ENCODE measurements around the gene CBFA2T2.
"Not testable (repeated sequence)": the region's sequence is repeated elsewhere in the genome, so short reads cannot be mapped to it uniquely, and the experiment has no call there.

CBFA2T2 gene

GRCh38 chr20:33482581-33482980 is 7.3 kb upstream of the CBFA2T2 start:
- no peak for TF ChIP-seq CTCF (IDR thresholded peaks at IDR 0.05)
- Histone ChIP-seq H2AFZ (peak overlapping the region; percentile 15), H3K36me3 (ENCODE audit: control insufficient read depth, insufficient read depth, low read length) (no peaks in the 10 kb centered on the region), H3K27me3 (ENCODE audit: control insufficient read depth, insufficient read depth, low read length) (no peaks in the 10 kb centered on the region), H3K9ac (no peak overlapping the region), H3K4me2 (ENCODE audit: low read length) (no peak overlapping the region), H3K4me1 (no peaks in the 10 kb centered on the region), H3K27ac (no peak overlapping the region), H3K79me2 (no peaks in the 10 kb centered on the region), H3K4me3 (ENCODE audit: low read depth, low read length) (no peak overlapping the region), H3K9me3 (ENCODE audit: control insufficient read depth, low read length) (no peaks in the 10 kb centered on the region)

- H3K79me2 ChIP-seq; H3K27me3 ChIP-seq (ENCODE audit: control insufficient read depth, insufficient read depth, low read length); H3K4me1 ChIP-seq; H3K27ac ChIP-seq; H3K9me3 ChIP-seq (ENCODE audit: control insufficient read depth, low read length); H3K4me3 ChIP-seq (ENCODE audit: low read depth, low read length); H3K36me3 ChIP-seq (ENCODE audit: control insufficient read depth, insufficient read depth, low read length); H3K4me2 ChIP-seq (ENCODE audit: low read length); H3K9ac ChIP-seq: not testable (repeated sequence)
- H2AFZ ChIP-seq, result peak overlapping the region; percentile 15
Observed at GRCh38 chr20:33483186-33483585, 6.7 kb upstream of the CBFA2T2 start.

GRCh38 chr20:33488201-33488600 is 1.7 kb upstream of the CBFA2T2 start:
- no peak overlapping the region for H2AFZ ChIP-seq

GRCh38 chr20:33488661-33489494 is 1.0 kb upstream of the CBFA2T2 start:
- not testable (repeated sequence) for H3K9me3 ChIP-seq (ENCODE audit: control insufficient read depth, low read length); H3K4me3 ChIP-seq (ENCODE audit: low read depth, low read length); H3K36me3 ChIP-seq (ENCODE audit: control insufficient read depth, insufficient read depth, low read length); H3K27me3 ChIP-seq (ENCODE audit: control insufficient read depth, insufficient read depth, low read length); H3K9ac ChIP-seq; H3K4me1 ChIP-seq
- Histone ChIP-seq H3K79me2 (peaks cover 26% of the 10 kb centered on the region), H3K4me2 (ENCODE audit: low read length) (peak overlapping the region; percentile 99), H2AFZ (peak overlapping the region; percentile 98), H3K27ac (peak overlapping the region; percentile 94)

More at GRCh38 chr20:33488201-33488600, 1.7 kb upstream of the CBFA2T2 start:
- Histone ChIP-seq H3K27me3 (ENCODE audit: control insufficient read depth, insufficient read depth, low read length) (no peaks in the 10 kb centered on the region), H3K79me2 (peaks cover 20% of the 10 kb centered on the region), H3K27ac (no peak overlapping the region), H3K4me3 (ENCODE audit: low read depth, low read length) (no peak overlapping the region), H3K9ac (no peak overlapping the region), H3K9me3 (ENCODE audit: control insufficient read depth, low read length) (no peaks in the 10 kb centered on the region), H3K4me2 (ENCODE audit: low read length) (no peak overlapping the region), H3K36me3 (ENCODE audit: control insufficient read depth, insufficient read depth, low read length) (no peaks in the 10 kb centered on the region), H3K4me1 (peaks cover 4% of the 10 kb centered on the region)
- no peak for TF ChIP-seq CTCF (IDR thresholded peaks at IDR 0.05)

GRCh38 chr20:33489495-33490022 is 337 bp upstream of the CBFA2T2 start:
- Histone ChIP-seq H3K4me3 (ENCODE audit: low read depth, low read length) (peak overlapping the region; percentile 63), H3K9ac (peak overlapping the region; percentile 57), H3K27me3 (ENCODE audit: control insufficient read depth, insufficient read depth, low read length) (no peaks in the 10 kb centered on the region), H3K36me3 (ENCODE audit: control insufficient read depth, insufficient read depth, low read length) (no peaks in the 10 kb centered on the region), H3K9me3 (ENCODE audit: control insufficient read depth, low read length) (no peaks in the 10 kb centered on the region), H3K79me2 (peaks cover 28% of the 10 kb centered on the region), H3K4me1 (peaks cover 4% of the 10 kb centered on the region), H2AFZ (peak overlapping the region; percentile 98), H3K4me2 (ENCODE audit: low read length) (peak overlapping the region; percentile 99), H3K27ac (peak overlapping the region; percentile 94)
- TF ChIP-seq CTCF (IDR thresholded peaks at IDR 0.05), result no peak

Data from parathyroid adenoma (tissue), 2 donors.